ENCODE results near the gene KIF5B. TPM values are rescaled to one million over a fixed set of nuclear protein-coding genes. Genes with fewer than 3 reads are reported as not detected.
"Not testable (repeated sequence)": the region's sequence is repeated elsewhere in the genome, so short reads cannot be mapped to it uniquely, and the experiment has no call there.

The KIF5B gene
- total and polyA plus RNA-seq, 2 donors (not counting 3 experiments of a cell fraction or from before 2014, with no cell fraction given) = 24.7 to 159 TPM

DNA sequence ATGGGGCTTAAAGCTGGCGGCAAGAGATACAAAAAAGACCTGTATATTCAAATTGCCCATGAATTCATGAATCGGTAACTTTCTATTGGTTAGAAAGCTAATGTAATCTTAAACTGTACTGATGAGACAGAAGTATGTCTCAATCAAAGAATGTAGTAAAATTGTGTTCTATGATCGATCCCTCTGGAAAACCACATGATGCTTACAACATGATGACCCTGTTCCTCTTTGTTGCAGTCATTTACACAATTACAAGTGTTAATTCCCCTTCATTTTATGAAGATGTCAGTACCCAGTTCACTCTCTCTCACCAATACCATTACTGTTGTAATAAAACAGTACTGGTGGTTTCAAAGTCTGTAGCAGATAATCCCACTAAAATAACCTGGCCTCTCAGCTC is 10.1 kb downstream of the KIF5B start:
- no peak overlapping the region for H3K4me3 ChIP-seq (replicated peaks in 1 of 3; ENCODE audit: insufficient read depth in 1 of 3, low read depth in 1 of 3, low read length in 3 of 3)
- dilution Hi-C loops (cut with MboI; ENCODE audit: extremely low pct_ligation_motif_present, low sequenced_read_pairs) = no loop called here
- H3K27ac ChIP-seq (ENCODE audit: insufficient read depth, low read depth, low read length) = no peak overlapping the region
- H3K4me2 ChIP-seq (ENCODE audit: insufficient read depth, low read length) = no peak overlapping the region
- TF ChIP-seq JUN (IDR thresholded peaks at IDR 0.05; ENCODE audit: borderline replicate concordance, insufficient read depth, insufficient read length, low read depth) = no peak
- no peak for TF ChIP-seq MYC (IDR thresholded peaks at IDR 0.05; ENCODE audit: low read depth, low read length)
- no peak for TF ChIP-seq EZH2 (IDR thresholded peaks at IDR 0.05; ENCODE audit: borderline replicate concordance, low read depth, low read length, severe bottlenecking)
- no peak for TF ChIP-seq FOS (IDR thresholded peaks at IDR 0.05; ENCODE audit: borderline replicate concordance, insufficient read depth, low read length)
- TF ChIP-seq GATA2 (IDR thresholded peaks at IDR 0.05; ENCODE audit: insufficient read depth, insufficient read length, low read depth, low read length) = no peak
- TF ChIP-seq POLR2AphosphoS5 (IDR thresholded peaks at IDR 0.05; ENCODE audit: insufficient read depth, low read depth, low read length) = no peak
- no peak for TF ChIP-seq POLR2A (IDR thresholded peaks at IDR 0.05; ENCODE audit: low read depth, low read length)
- TF ChIP-seq, protein P1, sequence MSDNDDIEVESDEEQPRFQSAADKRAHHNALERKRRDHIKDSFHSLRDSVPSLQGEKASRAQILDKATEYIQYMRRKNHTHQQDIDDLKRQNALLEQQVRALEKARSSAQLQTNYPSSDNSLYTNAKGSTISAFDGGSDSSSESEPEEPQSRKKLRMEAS (IDR thresholded peaks at IDR 0.05; ENCODE audit: insufficient read depth, insufficient read length) = no peak
- TF ChIP-seq, protein P2, sequence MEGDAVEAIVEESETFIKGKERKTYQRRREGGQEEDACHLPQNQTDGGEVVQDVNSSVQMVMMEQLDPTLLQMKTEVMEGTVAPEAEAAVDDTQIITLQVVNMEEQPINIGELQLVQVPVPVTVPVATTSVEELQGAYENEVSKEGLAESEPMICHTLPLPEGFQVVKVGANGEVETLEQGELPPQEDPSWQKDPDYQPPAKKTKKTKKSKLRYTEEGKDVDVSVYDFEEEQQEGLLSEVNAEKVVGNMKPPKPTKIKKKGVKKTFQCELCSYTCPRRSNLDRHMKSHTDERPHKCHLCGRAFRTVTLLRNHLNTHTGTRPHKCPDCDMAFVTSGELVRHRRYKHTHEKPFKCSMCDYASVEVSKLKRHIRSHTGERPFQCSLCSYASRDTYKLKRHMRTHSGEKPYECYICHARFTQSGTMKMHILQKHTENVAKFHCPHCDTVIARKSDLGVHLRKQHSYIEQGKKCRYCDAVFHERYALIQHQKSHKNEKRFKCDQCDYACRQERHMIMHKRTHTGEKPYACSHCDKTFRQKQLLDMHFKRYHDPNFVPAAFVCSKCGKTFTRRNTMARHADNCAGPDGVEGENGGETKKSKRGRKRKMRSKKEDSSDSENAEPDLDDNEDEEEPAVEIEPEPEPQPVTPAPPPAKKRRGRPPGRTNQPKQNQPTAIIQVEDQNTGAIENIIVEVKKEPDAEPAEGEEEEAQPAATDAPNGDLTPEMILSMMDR (IDR thresholded peaks at IDR 0.05; ENCODE audit: extremely low read depth in 1 of 2, insufficient read depth in 1 of 2, low read depth in 1 of 2, low read length in 2 of 2) = no peak
- H4K20me1 ChIP-seq (replicated peaks; ENCODE audit: control insufficient read depth, extremely low read depth, insufficient read depth, low read length) = peaks cover 30% of the 10 kb centered on the region
- H3K9me1 ChIP-seq (replicated peaks; ENCODE audit: control insufficient read depth, extremely low read depth, insufficient read depth, low read length) = no peaks in the 10 kb centered on the region
- BruUV-seq (replicated peaks) = no TSS peak
- no peaks in the 10 kb centered on the region for H3K9me3 ChIP-seq (replicated peaks; ENCODE audit: control insufficient read depth, insufficient read depth, low read length)
- DNase-seq (ENCODE audit: low read depth, low spot score) (no peak), FAIRE-seq (no peak)
- H3K27me3 ChIP-seq (ENCODE audit: control insufficient read depth in 2 of 2, insufficient read depth in 2 of 2, low read length in 2 of 2) = no peaks in the 10 kb centered on the region
- ChIA-PET CTCF (interaction anchor here (0.7 kb wide), 1 partner anchor 165 kb away, joined by 3 read pairs; no protein-coding TSS in a partner anchor), POLR2A (no interaction called here)
- H3K9ac ChIP-seq (replicated peaks; ENCODE audit: extremely low read depth, insufficient read depth, low read length) = no peak overlapping the region
- peaks cover 8 to 29% of the 10 kb centered on the region in 2 experiments for H3K36me3 ChIP-seq (ENCODE audit: control insufficient read depth in 2 of 2, extremely low read depth in 1 of 2, insufficient read depth in 2 of 2, low read length in 2 of 2)
- no peak overlapping the region for H2AFZ ChIP-seq (ENCODE audit: low read depth, low read length)
- intact Hi-C loops (cut with micrococcal nuclease) = no loop called here
- H3K4me1 ChIP-seq (ENCODE audit: control insufficient read depth, extremely low read depth, insufficient read depth, low read length) = peaks cover 35% of the 10 kb centered on the region
- H3K79me2 ChIP-seq (ENCODE audit: control insufficient read depth, insufficient read depth, low read length) = peaks cover 100% of the 10 kb centered on the region

DNA sequence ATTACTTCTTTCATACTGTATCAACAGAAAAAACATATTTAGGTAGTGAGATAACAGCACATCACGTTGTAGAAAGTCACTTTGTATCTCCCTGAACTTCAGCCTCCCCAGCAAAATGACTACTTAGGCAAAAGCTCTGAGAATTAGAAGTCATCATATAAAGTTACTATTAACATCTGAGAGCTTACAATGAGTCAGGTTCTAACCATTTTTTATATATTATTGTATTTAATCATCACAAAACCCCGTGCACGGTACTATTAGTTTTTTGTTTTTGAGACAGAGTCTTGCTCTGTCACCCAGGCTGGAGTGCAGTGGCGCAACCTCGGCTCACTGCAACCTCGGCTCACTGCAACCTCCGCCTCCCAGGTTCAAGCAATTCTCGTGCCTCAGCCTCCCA is 13.5 kb downstream of the KIF5B start:
- DNase-seq (ENCODE audit: low read depth, low spot score); POLR2A ChIA-PET: not testable (repeated sequence)
- CTCF ChIA-PET = interaction anchor here (1.1 to 2.0 kb wide), 3 partner anchors 13 to 169 kb away, joined by 4 to 8 read pairs (median 4); no protein-coding TSS in a partner anchor

More for the DNA sequence above, 13.5 kb downstream of the KIF5B start:
- BruUV-seq (replicated peaks); dilution Hi-C loops (cut with MboI; ENCODE audit: extremely low pct_ligation_motif_present, low sequenced_read_pairs); H3K27ac ChIP-seq (ENCODE audit: insufficient read depth, low read depth, low read length); H3K9ac ChIP-seq (replicated peaks; ENCODE audit: extremely low read depth, insufficient read depth, low read length); H3K9me1 ChIP-seq (replicated peaks; ENCODE audit: control insufficient read depth, extremely low read depth, insufficient read depth, low read length); H3K27me3 ChIP-seq (ENCODE audit: control insufficient read depth in 2 of 2, insufficient read depth in 2 of 2, low read length in 2 of 2); H3K4me3 ChIP-seq (replicated peaks in 1 of 3; ENCODE audit: insufficient read depth in 1 of 3, low read depth in 1 of 3, low read length in 3 of 3); H3K4me2 ChIP-seq (ENCODE audit: insufficient read depth, low read length); intact Hi-C loops (cut with micrococcal nuclease); H2AFZ ChIP-seq (ENCODE audit: low read depth, low read length); FAIRE-seq; H3K9me3 ChIP-seq (replicated peaks; ENCODE audit: control insufficient read depth, insufficient read depth, low read length): not testable (repeated sequence)
- peaks cover 98% of the 10 kb centered on the region for H3K79me2 ChIP-seq (ENCODE audit: control insufficient read depth, insufficient read depth, low read length)
- H4K20me1 ChIP-seq (replicated peaks; ENCODE audit: control insufficient read depth, extremely low read depth, insufficient read depth, low read length) = peaks cover 31% of the 10 kb centered on the region
- H3K4me1 ChIP-seq (ENCODE audit: control insufficient read depth, extremely low read depth, insufficient read depth, low read length) = peaks cover 19% of the 10 kb centered on the region
- peaks cover 8 to 47% of the 10 kb centered on the region in 2 experiments for H3K36me3 ChIP-seq (ENCODE audit: control insufficient read depth in 2 of 2, extremely low read depth in 1 of 2, insufficient read depth in 2 of 2, low read length in 2 of 2)
